Endothelial cell (in vitro differentiated cells): ENCODE data around the gene ANKFN1. TPM values are rescaled to one million over a fixed set of nuclear protein-coding genes. Genes with fewer than 3 reads are reported as not detected.

Experiments used
- DNase-seq: peaks from one replicate; pipeline ENCODE4 v3.0.0; 2021; ENCODE audit warnings: low spot score
- H3K27ac Mint-ChIP-seq: one replicate; pipeline ENCODE4 v1.8.0; 2021; ENCODE audit warnings: mixed read lengths, inconsistent platforms; ENCODE audit not compliant: unreplicated experiment
- H3K27me3 Mint-ChIP-seq: one replicate; pipeline ENCODE4 v1.8.0; 2021; ENCODE audit warnings: mild to moderate bottlenecking, moderate library complexity, mixed read lengths, inconsistent platforms; ENCODE audit not compliant: unreplicated experiment
- H3K36me3 Mint-ChIP-seq: one replicate; pipeline ENCODE4 v1.8.0; 2021; ENCODE audit warnings: mild to moderate bottlenecking, low read depth, mixed read lengths, inconsistent platforms; ENCODE audit not compliant: unreplicated experiment
- H3K4me1 Mint-ChIP-seq: one replicate; pipeline ENCODE4 v1.8.0; 2021; ENCODE audit warnings: mild to moderate bottlenecking, mixed read lengths, inconsistent platforms; ENCODE audit not compliant: unreplicated experiment
- H3K4me3 Mint-ChIP-seq: one replicate; pipeline ENCODE4 v1.8.0; 2021; ENCODE audit warnings: mild to moderate bottlenecking, mixed read lengths, inconsistent platforms; ENCODE audit not compliant: unreplicated experiment
- H3K9me3 Mint-ChIP-seq: one replicate; pipeline ENCODE4 v1.8.0; 2021; ENCODE audit warnings: mixed read lengths, inconsistent platforms; ENCODE audit not compliant: unreplicated experiment
- CTCF ChIP-seq: fragments of 200-600 bp; sonication (generic); IDR thresholded peaks from one replicate; pipeline ENCODE4 v1.5.0; 2021; ENCODE audit warnings: antibody characterized with exemption; ENCODE audit not compliant: unreplicated experiment
- total RNA-seq: library from RNA; stranded (reverse); fragmentation: NEBNext Ultra II Directional; extraction: Animal tissue kit (Norgen Biotek cat#: 25700); gene quantifications from one replicate; pipeline ENCODE4 v1.2.1, GENCODE V29; 2021; ENCODE audit not compliant: unreplicated experiment

ANKFN1 gene
- total RNA-seq, 1 donor from 2014 or later, result not detected

GRCh38 chr17:56548661-56549060 lies 395.4 kb downstream of the ANKFN1 start:
- no peaks in the 10 kb centered on the region for H3K27me3 Mint-ChIP-seq
- no peak for TF ChIP-seq CTCF
- H3K4me3 Mint-ChIP-seq, result no peak overlapping the region
- H3K27ac Mint-ChIP-seq, result no peak overlapping the region
- H3K36me3 Mint-ChIP-seq, result no peaks in the 10 kb centered on the region
- peaks cover 4% of the 10 kb centered on the region for H3K9me3 Mint-ChIP-seq
- no peak for DNase-seq
- no peaks in the 10 kb centered on the region for H3K4me1 Mint-ChIP-seq

GRCh38 chr17:56549501-56549900 lies 396.2 kb downstream of the ANKFN1 start:
- Mint-ChIP-seq H3K9me3 (peaks cover 4% of the 10 kb centered on the region), H3K4me3 (no peak overlapping the region), H3K36me3 (no peaks in the 10 kb centered on the region), H3K4me1 (no peaks in the 10 kb centered on the region), H3K27me3 (no peaks in the 10 kb centered on the region), H3K27ac (no peak overlapping the region)
- DNase-seq, result no peak
- TF ChIP-seq CTCF, result no peak

- Mint-ChIP-seq H3K36me3 (no peaks in the 10 kb centered on the region), H3K4me1 (no peaks in the 10 kb centered on the region), H3K27me3 (peaks cover 3% of the 10 kb centered on the region), H3K27ac (no peak overlapping the region), H3K9me3 (no peaks in the 10 kb centered on the region), H3K4me3 (no peak overlapping the region)
- no peak for TF ChIP-seq CTCF
- DNase-seq, result no peak
Measured at GRCh38 chr17:56557682-56558081, 404.4 kb downstream of the ANKFN1 start.

GRCh38 chr17:56558088-56558487 lies 404.8 kb downstream of the ANKFN1 start:
- Mint-ChIP-seq H3K27me3 (peaks cover 3% of the 10 kb centered on the region), H3K36me3 (no peaks in the 10 kb centered on the region), H3K4me1 (no peaks in the 10 kb centered on the region), H3K27ac (no peak overlapping the region), H3K9me3 (no peaks in the 10 kb centered on the region), H3K4me3 (no peak overlapping the region)
- no peak for DNase-seq
- TF ChIP-seq CTCF, result no peak
